Naive thymus-derived CD4-positive, alpha-beta T cell (primary cell): ENCODE data around the gene EPB41L1. TPM values are rescaled to one million over a fixed set of nuclear protein-coding genes. Genes with fewer than 3 reads are reported as not detected.

Experiments used
- ATAC-seq: fragments of 150-1000 bp; cut with Tn5 transposase; 2 replicates; pipeline ENCODE4 v1.10.0; 2021; ENCODE audit warnings: mild to moderate bottlenecking, moderate library complexity
- CTCF ChIA-PET: fragments of 350-600 bp; sonication (Branson Sonifier 250); formaldehyde crosslinking; loops from one replicate; lab custom pipeline; 2021; ENCODE audit warnings: antibody characterized with exemption; lab: Charles Lee
- POLR2A ChIA-PET: fragments of 350-600 bp; sonication (Branson Sonifier 250); formaldehyde crosslinking; loops from one replicate; lab custom pipeline; 2021; ENCODE audit warnings: antibody characterized with exemption, inconsistent platforms; lab: Charles Lee
- DNase-seq, 9 donors: peaks; one replicate each; pipeline versions ENCODE4 v3.0.0 to v3.0.0-alpha.2; 2020 to 2022; ENCODE audit warnings: mixed read lengths in 1 of 9
- H3K27ac ChIP-seq: one replicate; pipeline ENCODE4 v1.7.0; 2013; ENCODE audit warnings: mild to moderate bottlenecking, low read depth, low read length, moderate library complexity
- H3K27me3 ChIP-seq, 2 donors: one replicate each; pipeline ENCODE4 v1.7.0; 2013; ENCODE audit warnings: low read length in 2 of 2, mild to moderate bottlenecking in 2 of 2, moderate library complexity in 2 of 2; ENCODE audit not compliant: control insufficient read depth in 2 of 2, insufficient read depth in 2 of 2
- H3K36me3 ChIP-seq, 3 experiments: 1 replicate in 2 of 3; 2 replicates in 1 of 3; pipeline ENCODE4 v1.7.0; 2013; ENCODE audit warnings: low read length in 3 of 3, mild to moderate bottlenecking in 3 of 3, moderate library complexity in 1 of 3; ENCODE audit not compliant: insufficient read depth in 3 of 3, control insufficient read depth in 2 of 3
- H3K4me1 ChIP-seq, 2 donors: one replicate each; pipeline ENCODE4 v1.7.0; 2013; ENCODE audit warnings: low read length in 2 of 2, mild to moderate bottlenecking in 2 of 2, moderate library complexity in 1 of 2; ENCODE audit not compliant: control insufficient read depth in 2 of 2, insufficient read depth in 2 of 2
- H3K4me3 ChIP-seq: 2 replicates; pipeline ENCODE4 v1.7.0; 2013; ENCODE audit warnings: mild to moderate bottlenecking, low read length
- H3K9me3 ChIP-seq, 3 experiments: 1 replicate in 2 of 3; 2 replicates in 1 of 3; pipeline ENCODE4 v1.7.0; 2013; ENCODE audit warnings: low read length in 3 of 3; ENCODE audit not compliant: control insufficient read depth in 2 of 3
- H3K27ac Mint-ChIP-seq, 9 donors: one replicate each; pipeline ENCODE4 v1.8.0; 2020 to 2022; ENCODE audit warnings: mixed read lengths in 9 of 9, mild to moderate bottlenecking in 8 of 9, moderate library complexity in 5 of 9, inconsistent platforms in 2 of 9
- H3K27me3 Mint-ChIP-seq, 5 donors: one replicate each; pipeline ENCODE4 v1.8.0; 2021 to 2022; ENCODE audit warnings: mixed read lengths in 5 of 5, mild to moderate bottlenecking in 1 of 5
- H3K36me3 Mint-ChIP-seq, 5 donors: one replicate each; pipeline ENCODE4 v1.8.0; 2020 to 2022; ENCODE audit warnings: mixed read lengths in 5 of 5, mild to moderate bottlenecking in 3 of 5, inconsistent platforms in 1 of 5
- H3K4me1 Mint-ChIP-seq, 7 donors: one replicate each; pipeline ENCODE4 v1.8.0; 2020 to 2022; ENCODE audit warnings: mixed read lengths in 7 of 7, mild to moderate bottlenecking in 3 of 7, inconsistent platforms in 1 of 7
- H3K4me3 Mint-ChIP-seq, 10 donors: one replicate each; pipeline ENCODE4 v1.8.0; 2020 to 2022; ENCODE audit warnings: mild to moderate bottlenecking in 10 of 10, mixed read lengths in 10 of 10, moderate library complexity in 6 of 10, inconsistent platforms in 2 of 10
- H3K9me3 Mint-ChIP-seq, 11 donors: one replicate each; pipeline ENCODE4 v1.8.0; 2020 to 2022; ENCODE audit warnings: mixed read lengths in 11 of 11, mild to moderate bottlenecking in 4 of 11, inconsistent platforms in 1 of 11, moderate library complexity in 1 of 11
- intact Hi-C, 2 donors: fragments of 100-400 bp; cut with micrococcal nuclease; formaldehyde crosslinking; loops; one replicate each; pipeline ENCODE4 v1.15.1; 2023
- polyA plus RNA-seq, 2 donors: library from polyadenylated mRNA; unstranded; fragments of 300-500 nt; fragmentation: Illumina TruSeq; gene quantifications; one replicate each; pipeline ENCODE4 v1.2.3, GENCODE V29; 2021
- total RNA-seq, 6 experiments: library from RNA in 5 of 6; stranded (reverse) in 5 of 6; gene quantifications; 1 replicate in 5 of 6; 2 replicates in 1 of 6; pipeline ENCODE4 v1.2.3 and lab custom pipeline; 2021 to 2026

EPB41L1 gene
- total and polyA plus RNA-seq, 7 experiments from 2014 or later, result 0.05 to 0.81 (median 0.66) TPM; not detected in 2

DNA sequence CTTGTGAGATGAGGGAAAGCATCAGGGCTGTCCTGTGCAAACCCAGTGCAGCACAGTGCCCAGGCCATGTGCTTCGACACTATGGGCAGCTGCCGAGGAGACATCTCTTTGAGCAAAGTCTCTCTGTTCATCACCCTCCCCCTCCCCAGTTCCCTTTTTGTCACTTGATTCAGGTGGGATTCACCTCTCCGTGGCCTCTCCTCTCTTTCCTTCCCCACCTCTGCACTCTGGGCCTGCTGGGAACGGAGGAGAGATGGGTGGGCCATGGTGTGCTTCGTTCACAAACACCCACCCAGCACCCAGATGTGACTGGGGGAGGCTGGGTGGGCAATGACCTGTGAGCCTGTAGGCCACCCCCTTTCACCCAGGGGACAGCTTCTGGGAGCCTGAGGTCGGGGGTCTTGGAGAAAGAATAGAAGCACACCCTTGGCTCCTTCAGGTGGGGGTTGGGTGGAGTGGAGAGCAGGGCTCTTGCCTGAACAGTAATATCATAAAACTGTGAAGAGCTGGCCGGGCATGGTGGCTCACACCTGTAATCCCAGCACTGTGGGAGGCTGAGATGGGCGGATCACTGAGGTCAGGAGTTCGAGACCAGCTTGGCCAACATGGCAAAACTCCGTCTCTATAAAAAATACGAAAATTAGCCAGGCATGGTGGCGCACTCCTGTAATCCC lies 118.1 kb downstream of the EPB41L1 start:
- H3K4me3 Mint-ChIP-seq, result no peak overlapping the region
- intact Hi-C loops, result loop anchor here (1.0 to 5.0 kb wide), 3 partner anchors 166 to 615 kb away; no protein-coding TSS in a partner anchor

DNA sequence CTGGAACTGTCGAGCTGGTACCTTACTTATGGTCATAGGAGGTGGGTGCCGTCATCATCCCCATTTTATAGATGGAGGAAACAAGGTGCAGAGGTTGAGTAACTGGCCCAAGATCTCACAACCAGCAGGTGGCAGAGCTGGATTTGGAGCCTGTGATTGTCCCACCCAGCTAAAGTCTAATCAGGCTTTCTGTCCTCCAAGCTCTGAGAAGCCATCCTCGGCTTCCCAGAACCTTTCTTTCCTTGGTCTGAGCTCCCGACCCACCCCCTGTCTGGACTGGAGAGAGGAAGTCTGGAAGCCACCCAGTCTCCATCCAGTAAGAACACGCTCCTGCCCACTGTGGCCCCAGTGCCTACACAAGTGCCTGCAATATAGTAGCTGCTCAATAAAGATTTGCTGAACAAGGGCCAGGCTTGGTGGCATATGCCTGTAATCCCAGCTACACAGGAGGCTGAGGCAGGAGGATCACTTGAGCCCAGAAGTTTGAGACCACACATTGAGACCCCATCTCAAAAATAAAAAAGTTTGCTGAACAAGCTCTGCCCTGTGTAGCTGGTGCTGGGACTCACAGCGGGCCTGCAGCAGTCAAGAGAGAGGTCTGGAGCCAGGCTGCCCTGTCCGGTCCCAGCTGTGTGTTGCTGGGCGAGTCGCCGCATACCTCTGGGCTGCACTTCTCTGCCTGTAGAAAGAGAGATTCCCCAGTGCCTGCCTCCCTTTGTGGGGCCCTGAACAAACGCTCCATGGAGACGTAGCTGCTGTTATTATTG lies 119.1 kb downstream of the EPB41L1 start:
- ATAC-seq (no peak), DNase-seq (no peak)
- H3K4me3 ChIP-seq, result no peak overlapping the region
- no peak overlapping the region for H3K27ac ChIP-seq
- POLR2A ChIA-PET, result no interaction called here
- CTCF ChIA-PET, result interaction anchor here (0.7 to 0.8 kb wide), 2 partner anchors 217 to 481 kb away, joined by 3 read pairs; no protein-coding TSS in a partner anchor
- H3K4me1 ChIP-seq, result no peaks in the 10 kb centered on the region
- Mint-ChIP-seq H3K9me3 (no peaks in the 10 kb centered on the region), H3K27me3 (peaks cover 0 to 13% (median 3%) of the 10 kb centered on the region in 5 donors), H3K4me3 (no peak overlapping the region), H3K27ac (no peak overlapping the region), H3K4me1 (peaks cover 0 to 1% (median 0%) of the 10 kb centered on the region in 7 donors), H3K36me3 (no peaks in the 10 kb centered on the region)
- intact Hi-C loops, result loop anchor here (1.0 to 5.0 kb wide), 3 partner anchors 165 to 614 kb away; no protein-coding TSS in a partner anchor
- no peaks in the 10 kb centered on the region for H3K9me3 ChIP-seq
- H3K27me3 ChIP-seq, result no peaks in the 10 kb centered on the region
- H3K36me3 ChIP-seq, result no peaks in the 10 kb centered on the region

More for the DNA sequence above, 118.1 kb downstream of the EPB41L1 start:
- H3K27me3 ChIP-seq, result no peaks in the 10 kb centered on the region
- ChIA-PET CTCF (no interaction called here), POLR2A (no interaction called here)
- H3K4me3 ChIP-seq, result no peak overlapping the region
- no peaks in the 10 kb centered on the region for H3K9me3 Mint-ChIP-seq
- no peaks in the 10 kb centered on the region for H3K36me3 Mint-ChIP-seq
- peaks cover 0 to 1% (median 0%) of the 10 kb centered on the region in 7 donors for H3K4me1 Mint-ChIP-seq
- H3K27me3 Mint-ChIP-seq, result peaks cover 0 to 13% (median 0%) of the 10 kb centered on the region in 5 donors
- no peak for DNase-seq
- H3K27ac Mint-ChIP-seq, result no peak overlapping the region
- no peak for ATAC-seq
- no peaks in the 10 kb centered on the region for H3K4me1 ChIP-seq
- no peak overlapping the region for H3K27ac ChIP-seq
- H3K36me3 ChIP-seq, result no peaks in the 10 kb centered on the region
- no peaks in the 10 kb centered on the region for H3K9me3 ChIP-seq

- H3K36me3 Mint-ChIP-seq, result no peaks in the 10 kb centered on the region
- H3K4me1 Mint-ChIP-seq, result peaks cover 0 to 1% (median 0%) of the 10 kb centered on the region in 7 donors
- peaks cover 0 to 13% (median 3%) of the 10 kb centered on the region in 5 donors for H3K27me3 Mint-ChIP-seq
- Histone ChIP-seq H3K27me3 (no peaks in the 10 kb centered on the region), H3K27ac (no peak overlapping the region), H3K36me3 (no peaks in the 10 kb centered on the region), H3K4me3 (no peak overlapping the region), H3K9me3 (no peaks in the 10 kb centered on the region), H3K4me1 (no peaks in the 10 kb centered on the region)
- H3K4me3 Mint-ChIP-seq, result no peak overlapping the region
- ATAC-seq (no peak), DNase-seq (no peak)
- ChIA-PET POLR2A (no interaction called here), CTCF (no interaction called here)
- intact Hi-C loops, result loop anchor here in 1 of 2 donors (5.0 kb wide), 1 partner anchor 613 kb away; no protein-coding TSS in a partner anchor
- H3K9me3 Mint-ChIP-seq, result no peaks in the 10 kb centered on the region
- no peak overlapping the region for H3K27ac Mint-ChIP-seq
Measured at GRCh38 chr20:36274181-36274841, 119.8 kb downstream of the EPB41L1 start.

DNA sequence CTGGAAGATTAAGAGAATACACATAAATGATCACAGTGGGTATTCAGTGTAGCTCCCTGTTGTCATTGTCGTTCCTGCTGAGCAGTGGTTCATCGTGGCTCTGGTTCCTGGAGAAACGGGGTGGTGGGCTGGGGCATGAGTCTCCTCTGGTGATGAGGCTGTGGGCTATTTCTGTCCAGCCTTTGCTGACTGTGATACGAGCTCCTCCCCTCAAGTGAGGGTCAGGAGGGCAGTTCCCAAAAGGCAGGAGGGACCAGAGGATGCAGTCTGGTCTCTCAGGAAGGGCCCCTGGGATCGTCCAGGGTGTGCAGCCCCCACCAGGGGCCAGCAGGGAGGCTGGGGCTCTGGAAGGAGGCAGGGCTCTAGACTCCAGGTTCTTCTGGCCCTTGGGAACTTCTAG lies 120.5 kb downstream of the EPB41L1 start:
- intact Hi-C loops, result no loop called here
- ATAC-seq (no peak), DNase-seq (no peak)
- H3K4me1 ChIP-seq, result no peaks in the 10 kb centered on the region
- no peaks in the 10 kb centered on the region for H3K9me3 ChIP-seq
- POLR2A ChIA-PET, result no interaction called here
- no peaks in the 10 kb centered on the region for H3K9me3 Mint-ChIP-seq
- no peak overlapping the region for H3K4me3 Mint-ChIP-seq
- H3K27ac ChIP-seq, result no peak overlapping the region
- H3K27me3 Mint-ChIP-seq, result peaks cover 0 to 13% (median 3%) of the 10 kb centered on the region in 5 donors
- CTCF ChIA-PET, result no interaction called here
- H3K36me3 ChIP-seq, result no peaks in the 10 kb centered on the region
- H3K4me1 Mint-ChIP-seq, result peaks cover 0 to 1% (median 0%) of the 10 kb centered on the region in 7 donors
- H3K4me3 ChIP-seq, result no peak overlapping the region
- peaks cover 0 to under 1% (median 0%) of the 10 kb centered on the region in 5 donors for H3K36me3 Mint-ChIP-seq
- no peak overlapping the region for H3K27ac Mint-ChIP-seq
- no peaks in the 10 kb centered on the region for H3K27me3 ChIP-seq

DNA sequence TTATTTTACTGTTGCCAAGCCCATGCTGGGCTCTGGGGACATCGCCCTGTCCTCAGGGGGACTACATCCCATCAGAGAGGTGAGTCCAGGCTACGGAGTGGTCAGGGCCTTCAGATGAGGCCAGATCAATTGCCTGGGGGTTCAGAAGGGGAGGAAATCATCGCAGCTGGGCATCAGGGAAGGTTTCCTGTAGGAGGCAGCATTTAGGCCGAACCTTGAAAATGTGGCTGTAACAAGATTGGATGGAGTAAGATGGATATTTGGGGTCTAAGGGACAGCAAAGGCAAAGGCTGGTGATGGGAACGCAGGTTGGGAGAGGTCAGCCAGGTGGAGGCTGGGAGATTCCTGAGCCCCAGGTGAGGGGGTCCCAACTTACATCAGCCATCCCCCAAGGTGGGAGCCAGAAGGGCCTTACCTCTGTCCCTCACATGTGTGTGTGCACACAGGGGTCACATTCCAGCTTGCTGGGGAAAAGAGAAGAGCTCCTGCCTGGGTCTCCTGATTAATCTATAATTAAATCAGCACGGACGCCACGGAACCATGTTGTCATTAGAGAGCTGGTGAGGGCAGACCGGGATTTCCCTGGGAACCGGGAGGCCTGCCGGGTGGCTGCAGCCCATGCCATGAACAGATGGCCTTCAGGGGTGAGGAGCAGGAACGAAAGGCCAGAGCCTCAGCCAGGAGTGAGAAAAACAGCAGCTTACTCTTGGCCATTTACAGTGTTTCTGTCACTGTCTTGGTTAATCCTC lies 121.1 kb downstream of the EPB41L1 start:
- Mint-ChIP-seq H3K27ac (no peak overlapping the region), H3K4me3 (no peak overlapping the region), H3K27me3 (peaks cover 0 to 17% (median 7%) of the 10 kb centered on the region in 5 donors), H3K36me3 (peaks cover 0 to 6% (median 0%) of the 10 kb centered on the region in 5 donors), H3K4me1 (peaks cover 0 to 1% (median 0%) of the 10 kb centered on the region in 7 donors), H3K9me3 (peaks cover 0 to 2% (median 0%) of the 10 kb centered on the region in 11 donors)
- no peak overlapping the region for H3K27ac ChIP-seq
- intact Hi-C loops, result no loop called here
- H3K36me3 ChIP-seq, result no peaks in the 10 kb centered on the region
- no peak overlapping the region for H3K4me3 ChIP-seq
- ATAC-seq (no peak), DNase-seq (no peak)
- CTCF ChIA-PET, result no interaction called here
- POLR2A ChIA-PET, result no interaction called here
- H3K9me3 ChIP-seq, result no peaks in the 10 kb centered on the region
- H3K4me1 ChIP-seq, result no peaks in the 10 kb centered on the region
- H3K27me3 ChIP-seq, result no peaks in the 10 kb centered on the region

DNA sequence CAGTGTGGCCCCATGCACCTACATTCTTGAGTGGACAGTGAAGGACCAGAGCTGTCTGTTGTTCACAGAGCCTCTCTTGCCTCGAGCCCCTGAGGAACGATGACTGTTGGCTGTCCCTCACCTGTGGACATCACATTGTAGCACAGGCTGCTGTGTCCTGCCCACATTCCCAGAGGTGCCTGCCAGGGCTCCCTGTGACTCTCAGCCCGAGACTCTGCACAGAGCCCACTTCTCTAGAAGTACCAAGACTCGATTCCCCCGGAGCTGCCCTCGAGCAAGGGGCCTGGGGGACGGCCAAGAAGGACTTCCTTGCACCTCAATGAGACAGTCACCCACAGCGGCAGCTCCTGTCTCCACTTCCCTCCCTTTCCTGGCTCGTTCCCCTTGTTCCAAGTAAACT lies 123.0 kb downstream of the EPB41L1 start:
- no peak overlapping the region for H3K27ac Mint-ChIP-seq
- no peaks in the 10 kb centered on the region for H3K36me3 ChIP-seq
- no peaks in the 10 kb centered on the region for H3K27me3 ChIP-seq
- H3K27me3 Mint-ChIP-seq, result peaks cover 0 to 30% (median 8%) of the 10 kb centered on the region in 5 donors
- H3K4me1 ChIP-seq, result no peaks in the 10 kb centered on the region
- no peak overlapping the region for H3K4me3 Mint-ChIP-seq
- CTCF ChIA-PET, result no interaction called here
- no peak overlapping the region for H3K4me3 ChIP-seq
- ATAC-seq, result no peak
- DNase-seq, result no peak
- H3K36me3 Mint-ChIP-seq, result peaks cover 0 to 8% (median 0%) of the 10 kb centered on the region in 5 donors
- H3K9me3 Mint-ChIP-seq, result peaks cover 0 to 4% (median 0%) of the 10 kb centered on the region in 11 donors
- no peak overlapping the region for H3K27ac ChIP-seq
- POLR2A ChIA-PET, result no interaction called here
- H3K4me1 Mint-ChIP-seq, result peaks cover 0 to 4% (median 0%) of the 10 kb centered on the region in 7 donors
- no peaks in the 10 kb centered on the region for H3K9me3 ChIP-seq
- intact Hi-C loops, result no loop called here
